Neural cell (in vitro differentiated cells): ENCODE results near the gene HACD2. TPM values are rescaled to one million over a fixed set of nuclear protein-coding genes. Genes with fewer than 3 reads are reported as not detected.
A peak's percentile ranks its signal among the peaks of the same experiment; 100 is the strongest.

Experiments used
- H2AFZ ChIP-seq: fragments of 200-600, 300-800 bp; sonication (generic), shearing (Covaris generic); 2 replicates; pipeline ENCODE4 v1.6.0; 2014; ENCODE audit warnings: low read depth, mild to moderate bottlenecking, antibody characterized with exemption, low read length, moderate library complexity
- H3F3A ChIP-seq: fragments of 200-600 bp; shearing (Covaris generic); 2 replicates; pipeline ENCODE4 v1.6.1; 2016; ENCODE audit warnings: mild to moderate bottlenecking, moderate library complexity, mixed read lengths, antibody characterized with exemption, low read length; ENCODE audit not compliant: insufficient read depth, poor library complexity, severe bottlenecking
- H3K27ac ChIP-seq: fragments of 200-600, 300-800 bp; sonication (generic), shearing (Covaris generic); 2 replicates; pipeline ENCODE4 v1.5.1; 2014; ENCODE audit warnings: mild to moderate bottlenecking, low read length, moderate library complexity
- H3K27me3 ChIP-seq: fragments of 300-800, 200-600 bp; sonication (generic), shearing (Covaris generic); 2 replicates; pipeline ENCODE4 v1.6.0; 2014; ENCODE audit warnings: mild to moderate bottlenecking, low read depth, low read length, moderate library complexity; ENCODE audit not compliant: insufficient read depth
- H3K36me3 ChIP-seq: fragments of 300-800, 200-600 bp; sonication (generic), shearing (Covaris generic); 2 replicates; pipeline ENCODE4 v1.5.1; 2014; ENCODE audit warnings: mild to moderate bottlenecking, antibody characterized with exemption, low read length, moderate library complexity; ENCODE audit not compliant: insufficient read depth
- H3K4me2 ChIP-seq: fragments of 300-800, 200-600 bp; sonication (generic), shearing (Covaris generic); 2 replicates; pipeline ENCODE4 v1.6.0; 2014; ENCODE audit warnings: mild to moderate bottlenecking, low read length
- H3K4me3 ChIP-seq: fragments of 300-800, 200-600 bp; sonication (generic), shearing (Covaris generic); 2 replicates; pipeline ENCODE4 v1.5.1; 2014; ENCODE audit warnings: mild to moderate bottlenecking, low read length, moderate library complexity
- H3K79me2 ChIP-seq: fragments of 200-600 bp; shearing (Covaris generic); replicated peaks from 2 replicates; pipeline ENCODE4 v1.6.0; 2014; ENCODE audit warnings: mild to moderate bottlenecking, low read length, moderate library complexity; ENCODE audit not compliant: insufficient read depth
- H3K9ac ChIP-seq: fragments of 300-800, 200-600 bp; sonication (generic), shearing (Covaris generic); 2 replicates; pipeline ENCODE4 v1.6.1; 2016; ENCODE audit warnings: mild to moderate bottlenecking, low read length, mixed read lengths
- H3K9me2 ChIP-seq: fragments of 200-600 bp; shearing (Covaris generic); 2 replicates; pipeline ENCODE4 v1.6.1; 2016; ENCODE audit warnings: mild to moderate bottlenecking, low read length, mixed read lengths; ENCODE audit not compliant: insufficient read depth
- H3K9me3 ChIP-seq: fragments of 200-600, 300-800 bp; sonication (generic), shearing (Covaris generic); 2 replicates; pipeline ENCODE4 v1.6.1; 2016; ENCODE audit warnings: mild to moderate bottlenecking, mixed run types, low read length, moderate library complexity, mixed read lengths
- H4K20me1 ChIP-seq: fragments of 200-600 bp; shearing (Covaris generic); 2 replicates; pipeline ENCODE4 v1.6.1; 2016; ENCODE audit warnings: mild to moderate bottlenecking, mixed run types; ENCODE audit not compliant: insufficient read depth
- EP300 ChIP-seq: fragments of 450-650 bp; conservative IDR thresholded peaks from 2 replicates; pipeline ENCODE4 v1.6.1; 2014; ENCODE audit warnings: antibody characterized with exemption, mild to moderate bottlenecking, moderate library complexity; ENCODE audit not compliant: poor library complexity, severe bottlenecking
- EZH2 ChIP-seq: fragments of 200-600, 300-800 bp; shearing (Covaris generic), sonication (generic); IDR thresholded peaks from 2 replicates; pipeline ENCODE4 v1.6.1; 2014; ENCODE audit warnings: antibody characterized with exemption, low read length, borderline replicate concordance, mild to moderate bottlenecking; ENCODE audit not compliant: insufficient read depth, poor library complexity, severe bottlenecking
- MXI1 ChIP-seq: fragments of 450-650 bp; conservative IDR thresholded peaks from 2 replicates; pipeline ENCODE4 v1.6.1; 2014; ENCODE audit warnings: antibody characterized with exemption, mild to moderate bottlenecking; ENCODE audit not compliant: poor library complexity, severe bottlenecking
- POLR2AphosphoS5 ChIP-seq: IDR thresholded peaks from 2 replicates; pipeline ENCODE4 v1.6.1; 2012
- RAD21 ChIP-seq: fragments of 450-650 bp; conservative IDR thresholded peaks from 2 replicates; pipeline ENCODE4 v1.6.1; 2014; ENCODE audit warnings: antibody characterized with exemption, mild to moderate bottlenecking, moderate library complexity
- REST ChIP-seq: IDR thresholded peaks from 2 replicates; pipeline ENCODE4 v1.6.1; 2012; ENCODE audit warnings: borderline replicate concordance
- SMC3 ChIP-seq: fragments of 450-650 bp; conservative IDR thresholded peaks from 2 replicates; pipeline ENCODE4 v1.6.1; 2014; ENCODE audit warnings: antibody characterized with exemption, mild to moderate bottlenecking, moderate library complexity; ENCODE audit not compliant: poor library complexity
- TAF1 ChIP-seq: IDR thresholded peaks from 2 replicates; pipeline ENCODE4 v1.6.1; 2012; ENCODE audit warnings: low read depth
- polyA plus RNA-seq: library from polyadenylated mRNA; depleted of rRNA; stranded (reverse); fragments of >200 nt; gene quantifications from 2 replicates; pipeline ENCODE4 v1.2.3, GENCODE V29; 2014
- TF ChIP-seq, protein P1 (sequence below): fragments of 450-650 bp; IDR thresholded peaks from 2 replicates; pipeline ENCODE4 v1.5.1; 2014; ENCODE audit warnings: antibody characterized with exemption, mild to moderate bottlenecking, moderate library complexity; ENCODE audit not compliant: poor library complexity, severe bottlenecking

Gene HACD2
- polyA plus RNA-seq, 1 donor from 2014 or later: 28.0 TPM

GRCh38 chr3:123561188-123561587 is 23.7 kb downstream of the HACD2 start:
- Histone ChIP-seq H3K9ac (no peak overlapping the region), H3K9me2 (no peaks in the 10 kb centered on the region), H3F3A (no peaks in the 10 kb centered on the region), H3K79me2 (no peaks in the 10 kb centered on the region), H3K27me3 (no peaks in the 10 kb centered on the region), H3K9me3 (no peaks in the 10 kb centered on the region), H3K4me3 (no peak overlapping the region), H3K36me3 (no peaks in the 10 kb centered on the region), H2AFZ (no peak overlapping the region), H3K4me2 (no peak overlapping the region), H4K20me1 (no peaks in the 10 kb centered on the region), H3K27ac (no peak overlapping the region)
- no peak for TF ChIP-seq MXI1
- no peak for TF ChIP-seq RAD21
- no peak for TF ChIP-seq SMC3
- TF ChIP-seq, protein P1, sequence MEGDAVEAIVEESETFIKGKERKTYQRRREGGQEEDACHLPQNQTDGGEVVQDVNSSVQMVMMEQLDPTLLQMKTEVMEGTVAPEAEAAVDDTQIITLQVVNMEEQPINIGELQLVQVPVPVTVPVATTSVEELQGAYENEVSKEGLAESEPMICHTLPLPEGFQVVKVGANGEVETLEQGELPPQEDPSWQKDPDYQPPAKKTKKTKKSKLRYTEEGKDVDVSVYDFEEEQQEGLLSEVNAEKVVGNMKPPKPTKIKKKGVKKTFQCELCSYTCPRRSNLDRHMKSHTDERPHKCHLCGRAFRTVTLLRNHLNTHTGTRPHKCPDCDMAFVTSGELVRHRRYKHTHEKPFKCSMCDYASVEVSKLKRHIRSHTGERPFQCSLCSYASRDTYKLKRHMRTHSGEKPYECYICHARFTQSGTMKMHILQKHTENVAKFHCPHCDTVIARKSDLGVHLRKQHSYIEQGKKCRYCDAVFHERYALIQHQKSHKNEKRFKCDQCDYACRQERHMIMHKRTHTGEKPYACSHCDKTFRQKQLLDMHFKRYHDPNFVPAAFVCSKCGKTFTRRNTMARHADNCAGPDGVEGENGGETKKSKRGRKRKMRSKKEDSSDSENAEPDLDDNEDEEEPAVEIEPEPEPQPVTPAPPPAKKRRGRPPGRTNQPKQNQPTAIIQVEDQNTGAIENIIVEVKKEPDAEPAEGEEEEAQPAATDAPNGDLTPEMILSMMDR: no peak
- no peak for TF ChIP-seq POLR2AphosphoS5
- TF ChIP-seq EZH2: no peak
- no peak for TF ChIP-seq TAF1
- no peak for TF ChIP-seq EP300
- TF ChIP-seq REST: no peak

- H3K9ac ChIP-seq: no peak overlapping the region
- H3K9me3 ChIP-seq: no peaks in the 10 kb centered on the region
- no peak overlapping the region for H3K27ac ChIP-seq
- H3K27me3 ChIP-seq: no peaks in the 10 kb centered on the region
- TF ChIP-seq, protein P1: peak; percentile 86
- peak; percentile 87 for TF ChIP-seq RAD21
- peak; percentile 81 for TF ChIP-seq SMC3
- TF ChIP-seq EZH2: no peak
- no peak for TF ChIP-seq POLR2AphosphoS5
- TF ChIP-seq REST: no peak
- TF ChIP-seq EP300: no peak
- no peak for TF ChIP-seq TAF1
- TF ChIP-seq MXI1: no peak
- no peak overlapping the region for H2AFZ ChIP-seq
- H3K4me2 ChIP-seq: no peak overlapping the region
- no peaks in the 10 kb centered on the region for H3F3A ChIP-seq
- H3K36me3 ChIP-seq: no peaks in the 10 kb centered on the region
- H3K4me3 ChIP-seq: no peak overlapping the region
- no peaks in the 10 kb centered on the region for H4K20me1 ChIP-seq
- H3K9me2 ChIP-seq: no peaks in the 10 kb centered on the region
- H3K79me2 ChIP-seq: no peaks in the 10 kb centered on the region
Observed at GRCh38 chr3:123559040-123559861, 25.6 kb downstream of the HACD2 start.
